Measurements from ENCODE around the gene IDI1.
"Not testable (repeated sequence)": the region's sequence is repeated elsewhere in the genome, so short reads cannot be mapped to it uniquely, and the experiment has no call there.

Gene IDI1

GRCh38 chr10:1040133-1040532 is 8.8 kb downstream of the IDI1 start:
- Mint-ChIP-seq H3K9me3 (no peaks in the 10 kb centered on the region), H3K4me3 (no peak overlapping the region), H3K36me3 (ENCODE audit: insufficient read depth) (peaks cover 54% of the 10 kb centered on the region), H3K27me3 (no peaks in the 10 kb centered on the region), H3K27ac (ENCODE audit: low read depth) (no peak overlapping the region), H3K4me1 (peaks cover 22% of the 10 kb centered on the region)
- DNase-seq (ENCODE audit: low spot score in 2 of 2) (no peak), ATAC-seq (replicated peaks; ENCODE audit: extremely low read depth, poor library complexity, severe bottlenecking) (no peak)

DNA sequence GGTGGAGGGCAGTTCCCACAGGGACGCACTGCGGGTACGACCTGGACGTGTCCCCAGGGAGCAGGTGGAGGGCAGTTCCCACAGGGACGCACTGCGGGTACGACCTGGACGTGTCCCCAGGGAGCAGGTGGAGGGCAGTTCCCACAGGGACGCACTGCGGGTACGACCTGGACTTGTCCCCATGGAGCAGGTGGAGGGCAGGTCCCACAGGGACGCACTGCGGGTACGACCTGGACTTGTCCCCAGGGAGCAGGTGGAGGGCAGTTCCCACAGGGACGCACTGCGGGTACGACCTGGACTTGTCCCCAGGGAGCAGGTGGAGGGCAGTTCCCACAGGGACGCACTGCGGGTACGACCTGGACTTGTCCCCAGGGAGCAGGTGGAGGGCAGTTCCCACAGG is 10.2 kb downstream of the IDI1 start:
- H3K36me3 Mint-ChIP-seq (ENCODE audit: insufficient read depth), result peaks cover 45% of the 10 kb centered on the region
- H3K4me1 Mint-ChIP-seq; H3K4me3 Mint-ChIP-seq; H3K27ac Mint-ChIP-seq (ENCODE audit: low read depth); H3K9me3 Mint-ChIP-seq; DNase-seq (ENCODE audit: low spot score in 2 of 2); ATAC-seq (replicated peaks; ENCODE audit: extremely low read depth, poor library complexity, severe bottlenecking); H3K27me3 Mint-ChIP-seq: not testable (repeated sequence)

DNA sequence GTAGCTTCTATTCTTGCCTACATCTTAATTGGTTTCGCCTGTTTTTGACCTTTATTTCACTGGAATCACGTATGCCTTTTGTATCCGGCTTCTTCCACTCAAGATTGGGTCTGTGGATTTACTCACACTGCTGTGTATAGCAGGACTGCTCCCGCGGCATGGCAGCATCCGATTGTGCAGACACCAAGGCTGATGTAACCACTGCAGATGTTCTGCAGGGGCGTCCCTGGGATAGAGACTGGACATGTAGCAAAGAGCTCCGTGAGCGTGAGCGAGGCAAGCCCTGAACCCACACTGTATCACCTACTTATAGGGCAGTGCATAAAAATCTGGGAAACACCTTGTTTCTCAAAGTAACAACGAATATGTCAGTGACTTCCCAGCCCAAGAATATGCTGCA is 11.8 kb downstream of the IDI1 start:
- Mint-ChIP-seq H3K9me3 (no peaks in the 10 kb centered on the region), H3K27ac (ENCODE audit: low read depth) (no peak overlapping the region), H3K27me3 (no peaks in the 10 kb centered on the region), H3K4me1 (no peaks in the 10 kb centered on the region), H3K4me3 (no peak overlapping the region), H3K36me3 (ENCODE audit: insufficient read depth) (peaks cover 34% of the 10 kb centered on the region)
- ATAC-seq (replicated peaks; ENCODE audit: extremely low read depth, poor library complexity, severe bottlenecking), result no peak
- DNase-seq (ENCODE audit: low spot score in 2 of 2), result no peak

DNA sequence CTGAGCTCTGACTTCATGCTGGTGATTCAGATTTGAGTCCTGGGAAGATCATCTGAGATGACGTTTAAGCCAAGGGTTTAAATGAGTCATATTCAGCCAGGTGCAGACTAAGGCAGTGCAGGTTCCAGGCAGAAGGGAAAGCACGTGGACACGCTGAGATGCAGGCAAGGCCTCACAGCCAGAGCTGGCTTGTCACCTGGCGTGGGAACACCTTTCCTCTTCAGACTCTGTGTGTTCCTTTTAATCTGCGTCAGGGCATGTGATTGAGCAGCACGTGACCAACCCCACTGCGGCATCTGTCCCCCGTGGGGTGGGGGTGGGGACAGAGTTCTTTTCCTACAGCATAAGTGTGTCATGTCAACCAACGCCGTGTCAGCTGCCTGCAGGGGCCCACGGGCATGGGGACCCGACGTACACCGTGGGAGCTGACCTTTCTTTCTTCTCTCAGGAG is 12.6 kb downstream of the IDI1 start:
- no peak overlapping the region for H3K4me3 Mint-ChIP-seq
- H3K27me3 Mint-ChIP-seq, result no peaks in the 10 kb centered on the region
- no peak for ATAC-seq (replicated peaks; ENCODE audit: extremely low read depth, poor library complexity, severe bottlenecking)
- H3K27ac Mint-ChIP-seq (ENCODE audit: low read depth), result peak overlapping the region; percentile 79
- peaks cover 28% of the 10 kb centered on the region for H3K36me3 Mint-ChIP-seq (ENCODE audit: insufficient read depth)
- no peaks in the 10 kb centered on the region for H3K9me3 Mint-ChIP-seq
- no peaks in the 10 kb centered on the region for H3K4me1 Mint-ChIP-seq
- DNase-seq (ENCODE audit: low spot score in 2 of 2), result no peak

GRCh38 chr10:1035201-1035600 is 13.7 kb downstream of the IDI1 start:
- Mint-ChIP-seq H3K9me3 (no peaks in the 10 kb centered on the region), H3K4me3 (no peak overlapping the region), H3K27me3 (no peaks in the 10 kb centered on the region), H3K36me3 (ENCODE audit: insufficient read depth) (peaks cover 20% of the 10 kb centered on the region), H3K27ac (ENCODE audit: low read depth) (no peak overlapping the region), H3K4me1 (no peaks in the 10 kb centered on the region)
- ATAC-seq (replicated peaks; ENCODE audit: extremely low read depth, poor library complexity, severe bottlenecking) (no peak), DNase-seq (ENCODE audit: low spot score in 2 of 2) (no peak)

- Mint-ChIP-seq H3K4me1 (no peaks in the 10 kb centered on the region), H3K9me3 (no peaks in the 10 kb centered on the region), H3K27me3 (no peaks in the 10 kb centered on the region), H3K4me3 (no peak overlapping the region), H3K36me3 (ENCODE audit: insufficient read depth) (peaks cover 17% of the 10 kb centered on the region), H3K27ac (ENCODE audit: low read depth) (no peak overlapping the region)
- ATAC-seq (replicated peaks; ENCODE audit: extremely low read depth, poor library complexity, severe bottlenecking) (no peak), DNase-seq (ENCODE audit: low spot score in 2 of 2) (no peak)
Measured at GRCh38 chr10:1034758-1035157, 14.2 kb downstream of the IDI1 start.

DNA sequence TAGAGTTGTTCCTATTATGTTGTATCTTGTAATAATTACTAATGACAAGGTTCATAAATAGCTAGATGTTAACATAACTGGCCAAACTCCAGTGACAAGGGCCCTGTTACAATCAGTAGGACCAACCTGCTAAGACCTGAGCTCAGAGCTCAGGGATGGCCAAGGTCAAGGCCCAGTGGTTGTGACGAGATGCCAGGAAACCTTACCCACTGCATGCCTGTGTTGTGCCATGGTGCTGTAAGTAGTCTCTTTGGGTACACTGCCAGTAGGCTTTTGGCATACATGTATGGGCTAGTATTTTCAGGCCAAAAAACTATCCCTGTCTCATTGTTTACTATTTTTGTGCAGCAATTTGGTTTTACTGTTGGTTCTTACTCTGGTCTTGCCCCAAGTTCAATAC is 15.3 kb downstream of the IDI1 start:
- no peaks in the 10 kb centered on the region for H3K9me3 Mint-ChIP-seq
- no peaks in the 10 kb centered on the region for H3K4me1 Mint-ChIP-seq
- peaks cover 13% of the 10 kb centered on the region for H3K36me3 Mint-ChIP-seq (ENCODE audit: insufficient read depth)
- no peak for ATAC-seq (replicated peaks; ENCODE audit: extremely low read depth, poor library complexity, severe bottlenecking)
- no peak overlapping the region for H3K4me3 Mint-ChIP-seq
- peak overlapping the region; percentile 9 for H3K27ac Mint-ChIP-seq (ENCODE audit: low read depth)
- H3K27me3 Mint-ChIP-seq, result no peaks in the 10 kb centered on the region
- no peak for DNase-seq (ENCODE audit: low spot score in 2 of 2)

DNA sequence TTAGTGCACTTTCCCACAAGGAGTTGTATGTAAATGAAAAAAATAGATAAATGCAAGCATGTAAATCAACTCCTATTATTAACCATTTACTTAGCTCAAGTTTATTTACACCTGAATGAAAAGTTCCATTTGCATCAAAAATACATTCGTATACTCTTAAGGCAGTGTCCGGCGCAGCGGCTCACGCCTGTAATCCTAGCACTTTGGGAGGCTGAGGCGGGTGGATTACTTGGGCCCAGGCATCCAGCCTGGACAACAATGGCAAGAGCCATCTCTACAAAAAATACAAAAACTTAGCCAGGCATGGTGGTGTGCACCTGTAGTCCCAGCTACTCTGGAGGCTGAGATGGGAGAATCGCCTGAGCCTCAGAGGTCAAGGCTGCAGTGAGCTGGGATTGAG is 19.1 kb downstream of the IDI1 start:
- Mint-ChIP-seq H3K4me3 (no peak overlapping the region), H3K27ac (ENCODE audit: low read depth) (no peak overlapping the region), H3K9me3 (no peaks in the 10 kb centered on the region), H3K27me3 (no peaks in the 10 kb centered on the region), H3K4me1 (no peaks in the 10 kb centered on the region), H3K36me3 (ENCODE audit: insufficient read depth) (no peaks in the 10 kb centered on the region)
- DNase-seq (ENCODE audit: low spot score in 2 of 2) (no peak), ATAC-seq (replicated peaks; ENCODE audit: extremely low read depth, poor library complexity, severe bottlenecking) (no peak)

DNA sequence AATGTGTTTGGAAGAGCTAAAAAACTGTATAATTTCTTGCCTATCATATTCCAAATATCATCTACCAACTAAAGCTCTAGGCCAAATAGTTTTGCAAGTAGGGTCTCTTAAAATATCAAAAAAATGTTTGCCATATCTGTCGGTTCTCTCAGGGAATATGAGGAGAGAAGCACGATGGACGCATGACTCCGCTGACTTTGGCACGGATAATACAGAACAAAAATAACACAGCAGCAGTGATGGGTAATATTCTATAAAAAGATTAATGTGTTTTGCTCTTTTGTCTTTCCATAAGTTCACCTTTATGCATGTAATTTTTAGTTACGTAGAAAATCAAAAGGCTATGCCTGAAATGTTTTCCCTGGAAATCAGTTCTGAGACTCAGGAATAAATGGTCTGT is 22.3 kb downstream of the IDI1 start:
- Mint-ChIP-seq H3K4me3 (no peak overlapping the region), H3K9me3 (no peaks in the 10 kb centered on the region), H3K36me3 (ENCODE audit: insufficient read depth) (peaks cover 2% of the 10 kb centered on the region), H3K27ac (ENCODE audit: low read depth) (no peak overlapping the region), H3K27me3 (no peaks in the 10 kb centered on the region), H3K4me1 (no peaks in the 10 kb centered on the region)
- no peak for DNase-seq (ENCODE audit: low spot score in 2 of 2)
- ATAC-seq (replicated peaks; ENCODE audit: extremely low read depth, poor library complexity, severe bottlenecking), result no peak

- ATAC-seq (replicated peaks; ENCODE audit: extremely low read depth, poor library complexity, severe bottlenecking) (no peak), DNase-seq (ENCODE audit: low spot score in 2 of 2) (no peak)
- H3K4me1 Mint-ChIP-seq, result no peaks in the 10 kb centered on the region
- peaks cover 5% of the 10 kb centered on the region for H3K36me3 Mint-ChIP-seq (ENCODE audit: insufficient read depth)
- no peak within 1 kb of the TSS for H3K4me3 Mint-ChIP-seq
- H3K27ac Mint-ChIP-seq (ENCODE audit: low read depth), result no peak within 1 kb of the TSS
- H3K9me3 Mint-ChIP-seq, result no peaks in the 10 kb centered on the region
- no peaks in the 10 kb centered on the region for H3K27me3 Mint-ChIP-seq
Measured at GRCh38 chr10:1025683-1026082, 23.2 kb downstream of the IDI1 start, which contains the start of gene IDI2. Gene IDI2, minus strand, starts transcription at chr10:1025859. Its CDS starts 1,136 bp downstream, at chr10:1024723.

DNA sequence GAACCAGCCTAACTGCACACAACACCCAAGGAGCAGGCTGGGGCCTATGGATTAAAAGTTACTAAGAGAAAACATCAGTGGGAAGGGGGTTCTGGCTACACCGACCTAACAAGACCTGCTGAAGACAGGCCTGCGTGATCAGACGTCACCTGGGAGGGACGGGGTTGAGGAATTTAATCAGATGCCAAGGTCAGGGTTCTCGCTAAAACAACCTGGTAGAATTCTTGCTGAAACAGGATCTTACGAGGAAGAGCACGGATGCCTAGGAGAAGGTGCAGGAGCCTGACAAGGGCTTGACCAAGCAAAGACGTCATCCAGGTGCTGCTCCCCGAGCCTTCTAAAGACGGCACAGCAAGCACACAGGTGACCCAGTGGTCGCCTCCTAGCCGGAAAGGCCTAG is 24.8 kb downstream of the IDI1 start:
- ATAC-seq (replicated peaks; ENCODE audit: extremely low read depth, poor library complexity, severe bottlenecking) (no peak), DNase-seq (ENCODE audit: low spot score in 2 of 2) (no peak)
- Mint-ChIP-seq H3K27ac (ENCODE audit: low read depth) (no peak overlapping the region), H3K4me1 (no peaks in the 10 kb centered on the region), H3K27me3 (no peaks in the 10 kb centered on the region), H3K36me3 (ENCODE audit: insufficient read depth) (peaks cover 17% of the 10 kb centered on the region), H3K9me3 (no peaks in the 10 kb centered on the region), H3K4me3 (no peak overlapping the region)

DNA sequence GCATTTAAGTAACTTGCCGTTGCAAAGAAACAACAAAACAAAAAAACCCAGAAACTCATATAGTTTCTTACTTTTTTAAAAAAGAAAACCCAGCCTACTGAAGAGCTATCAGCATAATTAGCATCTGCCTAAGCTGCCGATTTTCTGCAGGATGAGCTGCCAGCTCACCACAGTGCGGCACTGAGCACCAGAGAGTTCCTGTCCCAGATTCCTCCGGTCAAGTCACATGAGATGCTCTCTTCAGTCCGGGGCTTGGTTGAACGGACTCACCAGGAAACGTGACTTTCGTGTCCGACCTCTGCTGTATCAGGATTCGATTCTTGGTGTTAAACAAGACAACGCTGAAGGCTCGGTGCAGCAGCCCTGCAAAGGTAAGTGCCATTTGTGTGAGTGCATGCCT is 26.5 kb downstream of the IDI1 start:
- ATAC-seq (replicated peaks; ENCODE audit: extremely low read depth, poor library complexity, severe bottlenecking), result no peak
- no peaks in the 10 kb centered on the region for H3K9me3 Mint-ChIP-seq
- no peaks in the 10 kb centered on the region for H3K27me3 Mint-ChIP-seq
- peaks cover 31% of the 10 kb centered on the region for H3K36me3 Mint-ChIP-seq (ENCODE audit: insufficient read depth)
- H3K4me1 Mint-ChIP-seq, result no peaks in the 10 kb centered on the region
- no peak for DNase-seq (ENCODE audit: low spot score in 2 of 2)
- H3K4me3 Mint-ChIP-seq, result no peak overlapping the region
- H3K27ac Mint-ChIP-seq (ENCODE audit: low read depth), result no peak overlapping the region

DNA sequence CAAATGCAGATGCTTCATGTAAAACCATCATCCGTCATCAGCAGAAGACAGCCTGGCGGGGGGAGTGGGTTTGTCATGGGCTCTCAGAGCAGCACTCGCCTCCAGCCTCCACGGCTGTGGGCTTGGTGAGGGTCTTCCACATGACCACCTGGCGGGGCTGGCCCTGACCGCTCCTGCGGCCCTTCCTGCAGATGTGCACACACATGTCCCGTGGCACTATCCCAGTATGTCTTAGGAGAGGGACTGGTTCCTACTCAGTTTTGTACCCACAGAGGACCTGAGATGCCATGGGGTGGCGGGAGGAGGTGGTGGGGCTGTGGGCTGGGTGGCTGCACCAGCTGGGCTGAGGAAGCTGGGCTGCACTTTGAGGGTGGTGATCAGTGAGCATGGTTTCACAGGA is 28.0 kb downstream of the IDI1 start:
- Mint-ChIP-seq H3K36me3 (ENCODE audit: insufficient read depth) (peaks cover 40% of the 10 kb centered on the region), H3K4me1 (no peaks in the 10 kb centered on the region), H3K27me3 (no peaks in the 10 kb centered on the region), H3K27ac (ENCODE audit: low read depth) (no peak overlapping the region), H3K9me3 (no peaks in the 10 kb centered on the region), H3K4me3 (no peak overlapping the region)
- no peak for DNase-seq (ENCODE audit: low spot score in 2 of 2)
- ATAC-seq (replicated peaks; ENCODE audit: extremely low read depth, poor library complexity, severe bottlenecking), result no peak

GRCh38 chr10:1020460-1020859 is 28.5 kb downstream of the IDI1 start:
- ATAC-seq (replicated peaks; ENCODE audit: extremely low read depth, poor library complexity, severe bottlenecking), result no peak
- DNase-seq (ENCODE audit: low spot score in 2 of 2), result no peak
- Mint-ChIP-seq H3K9me3 (no peaks in the 10 kb centered on the region), H3K27me3 (no peaks in the 10 kb centered on the region), H3K4me3 (no peak overlapping the region), H3K27ac (ENCODE audit: low read depth) (no peak overlapping the region), H3K36me3 (ENCODE audit: insufficient read depth) (peaks cover 44% of the 10 kb centered on the region), H3K4me1 (no peaks in the 10 kb centered on the region)
